Measurements from ENCODE around the gene NCBP3.

- TF ChIP-seq CTCF (IDR thresholded peaks at IDR 0.05; ENCODE audit: borderline replicate concordance, extremely low read depth, low read length, poor library complexity, severe bottlenecking) (no peak), EZH2 (IDR thresholded peaks at IDR 0.05; ENCODE audit: borderline replicate concordance, low read depth, low read length, severe bottlenecking) (no peak)
Observed at GRCh38 chr17:3777366-3778120, 68.5 kb downstream of the NCBP3 start.

Data from DND-41 (cell line).